NCI-H187 (cell line): Measurements from ENCODE around the gene SERPING1.
A peak's percentile ranks its signal among the peaks of the same experiment; 100 is the strongest.
"Not testable (repeated sequence)": the region's sequence is repeated elsewhere in the genome, so short reads cannot be mapped to it uniquely, and the experiment has no call there.

Experiments
- DNase-seq, 2 experiments: peaks; one replicate each; lab custom pipeline; 2025; lab: John Stamatoyannopoulos, UW

SERPING1 gene

DNA sequence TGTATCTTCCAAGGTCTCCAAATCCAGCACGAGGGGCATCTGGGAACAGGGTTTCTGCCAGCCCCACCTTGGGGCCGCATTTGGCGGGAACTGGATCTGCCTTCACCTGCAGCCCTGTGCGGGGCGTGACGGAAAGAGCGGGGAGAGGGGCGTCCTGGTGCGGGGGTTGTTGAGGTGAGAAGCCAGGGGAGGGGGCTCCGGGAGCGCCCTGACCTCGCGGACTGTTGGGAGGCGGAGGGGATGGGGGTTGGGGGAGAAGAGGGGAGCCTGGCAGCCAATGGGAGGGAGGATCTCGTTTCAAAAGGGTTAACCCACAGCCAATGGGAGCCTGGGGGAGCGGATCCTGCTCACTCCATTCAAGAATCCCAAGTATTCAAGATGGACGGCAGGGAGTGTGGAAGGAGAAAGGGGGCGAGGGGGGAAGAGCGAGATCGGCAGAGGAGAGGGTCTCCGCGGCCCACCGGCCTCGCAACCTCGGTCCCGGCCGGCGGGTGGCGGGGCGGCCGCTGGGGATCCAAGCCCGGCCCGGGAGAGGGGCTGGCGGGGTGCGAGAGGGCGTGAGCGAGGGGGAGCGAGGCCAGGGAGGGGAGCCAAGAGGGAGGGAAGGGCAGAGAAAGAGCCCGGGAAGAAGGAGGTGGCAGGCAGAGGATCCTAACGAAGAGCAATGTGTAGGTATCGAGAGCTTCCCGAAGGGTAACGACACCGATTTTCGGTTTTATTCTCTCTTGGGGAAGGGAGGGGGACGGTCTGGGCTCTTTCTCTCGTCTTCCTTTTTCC lies 40.7 kb downstream of the SERPING1 start:
- DNase-seq: peak in 1 of 2 experiments; percentile 14

DNA sequence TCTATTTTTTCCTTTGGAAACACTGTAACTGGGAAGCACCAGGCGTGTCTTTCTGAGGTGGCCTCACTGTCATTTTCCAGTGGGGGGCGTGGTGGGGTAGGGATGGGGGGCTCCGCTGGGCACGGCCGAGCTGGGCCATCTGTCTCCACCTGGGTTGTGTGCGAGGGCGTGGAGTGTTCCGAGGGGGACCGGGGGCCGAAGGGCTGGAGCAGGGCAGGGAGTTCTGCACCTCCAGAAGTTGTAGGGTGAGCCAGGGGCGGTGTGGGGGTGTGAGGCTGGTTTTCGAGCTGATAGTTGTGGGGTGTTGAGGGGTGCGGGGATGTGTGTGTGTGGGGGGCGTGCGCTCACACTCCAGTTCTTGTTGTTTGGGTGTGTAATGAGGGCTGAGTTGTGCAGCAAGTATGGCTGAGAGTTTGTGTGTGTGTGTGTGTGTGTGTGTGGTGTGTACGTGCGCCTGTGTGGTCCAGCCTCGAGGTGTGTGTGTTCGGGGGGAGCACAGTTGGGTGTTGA lies 41.4 kb downstream of the SERPING1 start:
- DNase-seq: no peak

DNA sequence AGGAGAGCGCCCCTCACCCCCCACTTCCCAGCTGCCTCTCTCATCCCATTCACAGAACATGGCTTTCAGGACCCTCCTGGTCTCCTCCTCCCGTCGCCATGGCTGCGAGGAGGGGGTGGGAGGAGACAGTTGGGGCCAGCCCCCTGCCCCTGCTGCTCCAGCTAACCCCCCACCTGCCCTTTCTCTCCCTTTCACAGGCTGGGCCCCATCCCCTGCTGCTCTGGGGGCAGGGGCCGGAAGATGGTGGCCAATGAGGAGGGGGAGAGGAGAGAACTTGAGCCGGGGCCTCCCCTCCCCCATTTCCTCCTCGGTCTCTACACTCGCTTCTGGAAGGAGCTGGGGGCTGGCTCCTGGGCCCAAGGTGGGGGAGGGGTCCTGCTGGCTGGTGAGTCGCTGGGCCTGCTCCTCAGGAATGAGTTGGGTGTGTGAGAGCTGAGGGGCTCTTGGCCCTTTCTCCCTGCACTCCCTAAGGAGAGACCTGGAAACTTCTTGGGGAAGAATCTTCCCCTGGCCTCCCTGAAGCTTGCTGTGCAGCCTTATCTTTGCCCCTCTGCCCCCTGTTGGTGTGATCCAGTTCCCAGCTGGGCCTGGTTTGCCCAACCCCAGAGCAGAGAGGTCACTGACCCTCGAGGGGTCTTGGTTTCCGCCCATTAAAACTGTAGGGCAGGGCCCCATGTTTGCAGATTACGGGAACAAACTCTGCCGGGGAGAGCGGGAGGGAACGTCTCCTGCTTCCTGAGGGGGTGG lies 42.0 kb downstream of the SERPING1 start:
- no peak for DNase-seq

DNA sequence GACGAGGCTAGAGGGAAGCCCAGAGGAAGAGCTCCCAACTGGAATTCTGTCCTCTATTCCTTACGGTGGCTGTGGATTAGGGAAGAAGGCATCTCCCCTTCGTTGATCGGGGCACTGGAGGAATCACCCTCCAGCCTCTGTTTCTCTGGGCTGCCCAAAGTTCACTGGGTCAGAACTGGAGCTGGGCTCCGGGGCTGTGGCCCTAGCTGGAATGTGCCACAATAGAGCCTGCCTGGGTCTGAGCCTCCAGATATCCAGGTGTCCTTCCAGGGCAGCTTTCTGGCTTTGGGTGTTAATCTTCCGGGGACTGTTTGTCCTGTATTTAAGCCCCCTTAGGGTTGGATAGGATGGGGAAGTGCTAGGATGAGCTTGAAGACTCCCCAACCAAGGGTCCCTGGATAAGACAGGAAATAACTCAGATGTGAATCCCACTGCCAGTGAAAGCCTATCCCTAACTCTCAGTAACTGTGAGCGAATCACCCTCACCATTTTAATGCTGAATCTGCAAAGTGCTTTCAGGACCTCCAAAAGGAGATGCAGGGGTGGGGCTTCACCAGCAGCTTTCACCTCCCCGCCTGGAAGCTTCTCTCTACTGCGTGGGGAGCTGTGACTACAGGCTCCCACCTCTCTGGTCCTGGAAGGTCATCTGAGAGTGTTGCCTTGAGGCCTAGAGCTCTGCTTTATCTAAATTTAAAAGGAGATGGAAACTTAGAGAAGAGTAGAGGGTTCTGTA lies 42.7 kb downstream of the SERPING1 start:
- DNase-seq: no peak

DNA sequence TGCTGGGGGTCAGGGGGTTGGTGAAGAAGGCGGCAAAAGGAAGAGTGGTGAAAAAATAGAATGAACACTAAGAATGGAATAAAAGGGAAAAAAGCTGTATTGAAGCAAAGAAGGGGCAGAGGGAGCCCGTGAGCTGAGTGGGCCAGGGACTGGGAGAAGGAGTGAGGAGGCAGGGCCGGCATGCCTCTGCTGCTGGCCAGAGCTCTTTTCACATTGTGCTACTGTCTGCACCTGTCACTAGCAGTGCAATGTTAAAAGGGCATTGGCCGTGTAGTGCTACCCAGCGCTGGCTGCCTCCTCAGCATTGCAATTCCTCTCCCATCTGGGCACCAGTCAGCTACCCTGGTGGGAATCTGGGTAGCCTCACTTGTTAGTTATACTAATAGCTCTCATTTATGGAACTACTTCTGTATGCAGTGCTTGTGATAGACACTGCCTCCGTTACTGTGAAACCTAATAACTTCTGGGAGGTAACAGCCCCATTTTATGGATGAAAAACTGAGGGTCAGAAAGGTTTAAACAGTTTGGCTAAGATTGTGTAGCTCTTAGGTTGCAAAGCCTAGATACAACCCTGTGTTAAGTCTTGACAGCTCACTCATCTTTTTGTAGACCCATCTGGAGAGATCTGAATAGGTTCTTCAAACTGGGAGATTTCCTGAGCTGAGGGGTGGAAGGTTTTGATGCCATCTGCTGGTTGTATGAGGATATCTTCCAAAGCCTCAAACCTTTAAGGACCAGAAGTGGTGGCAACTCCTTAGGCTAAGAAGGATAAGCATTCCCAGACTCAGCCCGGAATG lies 43.7 kb downstream of the SERPING1 start:
- DNase-seq: no peak

DNA sequence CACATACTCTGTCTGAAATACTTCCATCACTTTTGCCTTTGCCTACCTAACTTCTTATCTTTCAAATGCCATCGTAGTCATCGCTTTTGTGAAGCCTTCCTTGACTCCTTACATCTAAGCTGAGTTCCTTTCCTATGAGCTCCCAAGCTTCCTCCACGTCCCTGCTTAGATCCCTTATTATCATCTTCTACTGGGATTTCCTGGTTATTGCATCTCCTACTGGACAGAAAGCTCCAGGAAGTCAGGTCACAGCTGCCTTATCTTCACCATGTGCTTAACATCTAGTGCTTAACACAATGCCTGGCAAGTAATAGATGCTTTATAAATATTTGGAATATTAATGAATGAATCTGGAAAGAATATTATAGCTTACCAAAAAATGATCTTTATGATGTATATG lies 46.3 kb downstream of the SERPING1 start:
- no peak for DNase-seq

DNA sequence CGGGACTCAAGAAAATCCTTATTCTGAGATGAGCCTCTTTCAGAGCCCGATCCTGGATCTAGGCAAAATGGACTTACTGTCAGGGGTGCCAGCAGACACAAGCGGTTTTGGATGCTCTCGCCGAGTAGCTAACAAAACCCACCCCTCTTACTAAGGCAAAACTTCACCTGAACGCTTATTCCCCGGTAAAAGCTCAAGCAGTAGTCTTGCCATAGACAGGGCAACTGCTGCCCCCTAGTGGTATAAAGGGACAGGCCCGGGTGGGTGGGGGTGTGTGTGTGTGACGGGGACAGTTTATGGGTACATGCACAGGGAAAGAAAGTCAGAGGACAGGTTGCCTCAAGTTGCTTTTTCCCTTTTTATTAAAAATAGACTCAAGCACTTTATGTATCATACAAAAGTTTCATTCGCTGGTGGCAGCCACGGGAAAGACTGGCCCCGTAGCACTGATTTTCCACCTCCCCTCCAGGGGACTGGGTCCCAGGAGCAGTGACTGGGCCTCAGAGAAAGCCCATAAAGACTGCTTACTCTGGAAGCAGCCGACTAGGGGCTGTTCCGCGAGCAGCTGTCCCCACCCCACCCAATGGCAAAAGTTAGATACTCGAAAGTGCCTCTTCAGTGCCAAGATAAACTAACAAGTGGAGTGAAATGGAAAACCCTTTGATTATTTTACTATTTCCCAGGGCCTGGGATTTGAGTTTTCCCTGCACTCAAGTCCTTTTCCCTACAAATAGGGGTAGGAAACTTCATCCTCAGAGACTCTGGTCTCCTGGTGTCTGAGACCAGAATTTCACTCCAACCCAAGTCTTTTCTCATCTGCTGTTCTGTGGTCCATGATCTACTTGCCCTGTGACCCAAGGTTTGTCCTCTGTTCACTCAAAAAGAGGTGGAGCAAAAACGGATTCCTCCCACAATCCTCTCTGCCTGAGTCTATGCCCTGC lies 47.5 kb downstream of the SERPING1 start:
- DNase-seq: peak; percentile 6 to 38

DNA sequence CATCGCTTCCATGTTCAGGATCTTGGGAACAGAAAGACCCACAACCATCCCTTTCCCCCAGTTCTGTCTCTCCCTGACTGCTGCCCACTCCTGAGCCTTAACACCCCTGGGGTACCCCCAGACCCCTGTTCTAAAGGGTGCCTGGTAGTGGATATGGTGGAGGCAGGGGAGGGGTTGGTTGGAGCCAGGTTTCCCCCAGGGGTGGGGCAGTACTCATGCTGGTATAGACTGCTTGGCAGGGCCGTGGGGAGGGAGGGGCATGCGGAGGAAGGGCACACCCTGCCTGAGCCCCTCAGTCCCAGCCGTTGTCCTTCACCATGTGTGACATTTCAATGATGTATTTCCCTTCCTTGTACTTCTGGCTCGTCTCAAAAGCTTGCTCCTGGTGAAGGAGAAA lies 48.2 kb downstream of the SERPING1 start:
- no peak for DNase-seq

DNA sequence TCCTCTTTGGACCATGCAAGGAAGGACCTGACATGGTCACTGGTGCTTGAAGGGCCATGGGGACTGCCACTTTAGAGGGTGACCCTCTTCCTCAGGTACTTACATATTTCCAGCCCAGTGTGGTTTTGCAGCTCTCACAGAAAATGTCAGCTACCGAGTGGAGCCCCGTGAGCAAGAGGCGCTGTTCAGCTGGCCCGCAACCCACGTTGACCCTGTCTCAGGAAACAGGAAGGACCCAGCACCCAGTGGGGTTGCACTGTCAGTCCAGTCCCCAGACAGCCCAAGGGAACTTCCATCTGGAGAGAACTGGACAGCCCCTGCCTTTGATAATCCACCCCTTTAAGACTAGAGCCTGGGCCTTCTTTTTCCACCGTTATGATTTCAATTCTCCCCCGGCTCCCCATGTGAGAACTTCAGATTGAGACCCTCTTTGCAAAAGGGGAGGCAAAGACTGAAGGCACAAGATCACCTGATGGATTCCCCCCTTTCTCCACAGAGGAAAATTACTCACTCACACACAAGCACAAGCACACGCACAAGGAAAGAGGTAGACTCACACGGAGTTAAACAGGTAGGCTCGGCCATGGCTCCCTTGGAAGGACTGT lies 48.8 kb downstream of the SERPING1 start:
- DNase-seq: no peak

DNA sequence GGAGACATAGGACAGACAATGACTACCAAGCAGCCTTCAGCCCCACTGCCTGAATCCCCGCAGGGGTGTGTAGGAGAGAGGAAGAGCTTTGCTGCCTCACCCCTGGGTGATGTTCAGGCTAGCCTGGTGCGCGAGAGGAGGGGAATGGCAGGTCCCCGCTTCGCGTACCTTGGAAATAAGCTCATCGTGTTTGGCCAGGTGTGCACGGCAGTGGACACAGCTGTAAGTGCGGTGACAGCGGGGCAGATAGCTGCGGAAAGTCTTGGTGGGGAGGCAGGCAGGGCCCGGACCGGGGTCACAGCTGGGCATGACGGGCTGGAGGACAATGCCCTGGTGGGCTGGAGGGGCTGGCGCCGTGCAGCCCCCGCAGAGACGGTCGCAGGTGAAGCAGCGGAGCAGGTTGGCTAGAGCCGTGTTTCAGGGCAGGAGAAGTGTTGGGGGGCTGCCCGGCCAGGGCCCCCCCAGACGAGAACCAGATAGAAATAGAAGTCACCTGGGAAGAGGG lies 49.4 kb downstream of the SERPING1 start:
- no peak for DNase-seq

DNA sequence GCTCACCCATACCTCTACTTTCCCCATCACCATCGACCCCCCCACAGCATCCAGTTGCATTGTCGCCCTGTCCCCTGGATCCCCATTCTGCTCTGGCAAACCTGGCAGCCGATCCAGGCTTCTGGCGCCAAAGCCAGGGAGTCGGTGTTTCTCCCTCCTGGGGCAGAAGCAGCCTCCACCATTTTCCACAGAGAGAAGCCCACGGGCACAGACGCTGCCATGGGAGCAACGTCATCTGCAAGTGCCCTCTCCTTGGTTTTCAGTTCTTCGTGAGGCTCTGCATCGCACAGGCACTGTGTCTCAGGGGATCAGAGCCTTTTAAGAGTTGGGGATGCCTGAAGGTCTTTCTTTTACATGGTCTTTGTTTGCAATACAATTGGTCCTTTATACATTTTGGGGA lies 49.9 kb downstream of the SERPING1 start:
- no peak for DNase-seq

DNA sequence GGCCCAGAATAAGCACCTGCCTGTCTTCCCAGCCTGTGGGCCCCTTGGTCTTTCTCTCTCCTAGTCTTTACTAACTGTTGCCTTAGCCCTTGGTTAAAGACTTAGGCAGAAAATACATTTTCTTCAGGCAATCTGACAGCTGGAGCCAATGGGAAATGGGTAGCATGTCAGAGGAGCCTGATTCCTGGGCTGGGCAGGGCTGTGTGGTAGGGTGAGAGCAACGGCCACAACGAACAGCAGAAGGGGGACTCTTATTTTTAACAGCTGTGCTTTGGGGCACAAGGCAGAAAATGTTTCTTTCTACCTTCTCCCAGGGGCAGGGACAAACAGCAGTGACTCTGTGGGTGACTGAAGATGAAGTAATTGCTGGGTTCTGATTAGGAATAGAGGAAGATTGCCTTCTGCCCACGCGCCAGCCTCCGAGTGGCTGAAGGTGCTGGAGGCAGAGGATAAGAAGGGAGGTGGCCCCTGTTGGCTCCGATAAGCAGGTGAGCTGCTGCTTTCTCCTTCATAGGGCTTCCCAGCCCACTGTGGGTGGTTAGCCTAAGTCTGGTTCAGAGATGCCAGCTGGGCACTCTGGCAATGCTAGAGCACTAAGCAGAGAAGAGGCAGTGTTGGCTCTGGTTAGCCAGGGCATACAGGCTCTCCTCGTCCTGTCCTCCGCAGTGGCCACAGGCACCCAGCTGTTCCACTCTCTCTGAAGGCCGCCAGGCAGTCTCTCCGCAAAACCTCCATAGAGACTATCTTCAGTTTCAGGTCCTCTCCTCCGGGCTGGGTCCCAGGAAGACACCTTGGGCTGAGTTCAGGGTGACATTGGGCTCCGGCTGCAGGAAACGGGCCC lies 50.7 kb downstream of the SERPING1 start:
- no peak for DNase-seq

DNA sequence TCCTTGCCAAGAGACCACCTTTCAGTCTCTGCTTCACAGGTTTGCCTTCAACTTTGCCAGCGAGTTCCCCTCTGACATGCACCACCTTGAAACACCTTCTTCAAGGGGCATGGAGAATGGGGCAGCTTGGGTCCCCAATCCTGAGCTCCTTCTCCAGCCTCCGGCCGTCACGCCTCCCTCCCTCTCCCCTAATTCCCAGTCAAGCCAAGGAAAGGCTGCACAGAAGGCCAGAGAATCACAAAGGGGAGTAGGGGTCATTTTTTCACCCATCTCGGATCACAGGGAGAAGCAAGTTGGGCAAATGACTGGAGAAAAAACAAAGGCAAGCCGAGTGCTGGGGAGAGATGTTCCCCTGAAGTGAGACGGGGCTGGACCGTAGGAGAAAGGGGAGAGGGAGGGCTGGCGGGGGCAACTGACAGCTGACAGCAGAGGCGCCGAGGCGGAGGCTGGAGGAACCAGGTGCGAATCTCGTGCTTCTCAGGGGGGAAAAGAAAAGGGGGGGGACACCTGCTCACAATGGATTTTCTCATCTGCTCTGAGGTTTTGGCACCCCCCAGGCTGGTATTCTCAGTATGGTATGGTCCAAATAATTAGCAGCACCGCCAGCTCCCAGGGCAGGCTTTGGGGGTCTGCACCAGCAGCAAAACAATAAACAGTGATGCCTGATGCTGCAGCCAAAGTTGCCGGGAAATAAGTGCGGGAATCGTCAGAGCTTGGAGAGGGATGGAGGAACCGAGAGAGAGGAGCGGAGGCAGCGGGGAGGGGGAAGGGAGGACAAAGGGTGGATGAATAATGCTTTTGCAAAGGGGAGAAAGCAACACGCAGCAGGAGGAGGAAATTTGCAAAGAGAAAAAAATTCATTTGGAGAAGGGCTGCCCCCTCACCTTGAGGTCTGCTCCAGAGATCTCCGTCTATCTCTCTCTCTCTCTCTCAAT lies 51.6 kb downstream of the SERPING1 start:
- no peak for DNase-seq

DNA sequence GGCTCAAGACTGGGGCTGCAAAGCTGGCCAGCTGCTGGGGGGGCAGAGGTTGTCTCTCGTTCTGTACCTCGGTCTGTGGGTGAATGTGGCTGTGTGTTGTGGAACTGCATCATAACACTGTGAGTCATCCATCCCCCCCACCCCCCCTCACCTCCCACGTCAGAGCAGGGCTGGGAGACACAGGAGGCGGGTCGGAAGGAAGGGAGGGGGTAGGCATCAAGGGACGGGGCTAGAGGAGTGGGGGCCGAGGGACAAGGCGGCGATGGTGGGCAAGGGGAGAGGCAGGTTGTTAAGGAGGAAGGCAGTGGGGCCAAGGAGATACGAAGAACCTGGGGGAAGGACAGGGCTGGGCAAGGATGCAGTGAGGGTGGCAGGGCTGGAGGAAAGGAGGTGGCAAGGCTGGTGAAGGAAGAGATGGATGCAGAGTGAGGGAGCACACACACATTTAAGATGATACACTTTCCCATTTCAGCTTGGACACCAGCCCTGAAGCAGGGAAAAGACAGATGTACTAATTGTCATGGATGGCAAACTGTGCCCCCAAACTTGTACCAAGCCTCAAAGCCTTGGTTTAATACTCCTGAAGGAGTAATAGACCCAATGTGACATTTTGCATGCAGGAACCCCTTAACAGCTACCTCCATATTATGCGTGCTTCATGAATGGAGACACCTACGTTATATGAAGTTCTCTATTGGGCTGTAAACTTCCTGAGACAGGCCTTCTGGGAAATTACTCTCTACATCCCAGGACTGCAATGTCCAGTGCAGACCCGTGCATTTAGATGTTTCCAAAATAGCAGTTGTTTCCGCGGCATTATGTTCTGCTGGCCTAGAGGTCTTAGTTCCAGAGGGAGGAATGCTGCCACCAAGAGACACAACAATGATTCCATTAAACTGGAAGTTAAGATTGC lies 52.6 kb downstream of the SERPING1 start, which contains the start of gene YPEL4:
YPEL4 (minus strand) TSS at position 87 of the 913 bp plus-strand sequence. CDS start 2,805 bp downstream, outside the sequence.
- no peak for DNase-seq

DNA sequence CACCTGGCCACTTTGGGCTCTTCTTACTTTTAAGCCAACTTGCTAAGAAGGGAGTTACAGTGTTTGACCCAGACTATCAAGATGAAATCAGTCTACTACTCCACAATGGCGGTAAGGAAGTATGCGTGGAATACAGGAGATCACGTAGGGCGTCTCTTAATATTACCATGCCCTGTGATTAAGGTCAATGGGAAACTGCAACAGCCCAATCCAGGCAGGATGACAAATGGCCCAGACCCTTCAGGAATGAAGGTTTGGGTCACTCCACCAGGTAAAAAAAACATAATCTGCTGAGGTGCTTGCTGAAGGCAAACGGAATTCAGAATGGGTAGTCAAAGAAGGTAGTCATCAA lies 53.2 kb downstream of the SERPING1 start:
- DNase-seq: no peak

DNA sequence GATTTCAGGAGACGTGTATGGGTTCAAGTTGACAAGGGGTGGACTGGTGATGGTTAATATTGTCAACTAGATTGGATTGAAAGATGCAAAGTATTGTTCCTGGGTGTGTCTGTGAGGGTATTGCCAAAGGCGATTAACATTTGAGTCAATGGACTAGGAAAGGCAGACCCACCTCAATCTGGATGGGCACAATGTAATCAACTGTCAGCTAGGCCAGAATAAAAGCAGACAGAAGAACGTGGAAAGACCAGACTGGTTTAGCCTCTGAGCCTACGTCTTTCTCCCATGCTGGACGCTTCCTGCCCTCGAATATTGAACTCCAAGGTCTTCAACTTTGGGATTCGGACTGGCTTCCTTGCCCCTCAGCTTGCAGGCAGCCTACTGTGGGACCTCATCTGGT lies 53.9 kb downstream of the SERPING1 start:
- DNase-seq: no peak

DNA sequence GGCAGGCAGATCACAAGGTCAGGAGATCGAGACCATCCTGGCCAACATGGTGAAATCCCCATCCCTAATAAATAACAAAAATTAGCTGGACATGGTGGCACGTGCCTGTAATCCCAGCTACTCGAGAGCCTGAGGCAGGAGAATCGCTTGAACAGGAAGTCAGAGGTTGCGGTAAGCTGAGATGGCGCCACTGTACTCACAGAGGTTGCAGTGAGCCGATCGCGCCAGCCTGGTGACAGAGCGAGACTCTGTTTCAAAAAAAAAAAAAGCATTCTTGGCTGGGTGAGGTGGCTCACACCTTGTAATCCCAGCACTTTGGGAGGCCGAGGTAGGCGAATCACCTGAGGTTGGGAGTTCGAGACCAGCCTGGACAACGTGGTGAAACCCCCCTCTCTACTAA lies 54.7 kb downstream of the SERPING1 start:
- not testable (repeated sequence) for DNase-seq
